Thyroid gland (tissue), 4 donors: ENCODE data around the gene HES7.

ENCODE experiments used
- POLR2A ChIP-seq, 2 donors: fragments of 450-650 bp; IDR thresholded peaks; one replicate each; pipeline ENCODE4 v1.6.1; 2017; ENCODE audit warnings: antibody characterized with exemption in 2 of 2, mild to moderate bottlenecking in 2 of 2, moderate library complexity in 1 of 2
- TF ChIP-seq, protein P1 (sequence below), 6 experiments: fragments of 200-600 bp in 3 of 6; fragments of 450-650 bp in 3 of 6; sonication (generic) in 3 of 6; IDR thresholded peaks; one replicate each; pipeline ENCODE4 v1.5.1; 2016 to 2019; ENCODE audit warnings: antibody characterized with exemption in 6 of 6, mild to moderate bottlenecking in 2 of 6, inconsistent platforms in 1 of 6, moderate library complexity in 1 of 6

GRCh38 chr17:8104911-8105310 lies 19.0 kb downstream of the HES7 start:
- TF ChIP-seq, protein P1, sequence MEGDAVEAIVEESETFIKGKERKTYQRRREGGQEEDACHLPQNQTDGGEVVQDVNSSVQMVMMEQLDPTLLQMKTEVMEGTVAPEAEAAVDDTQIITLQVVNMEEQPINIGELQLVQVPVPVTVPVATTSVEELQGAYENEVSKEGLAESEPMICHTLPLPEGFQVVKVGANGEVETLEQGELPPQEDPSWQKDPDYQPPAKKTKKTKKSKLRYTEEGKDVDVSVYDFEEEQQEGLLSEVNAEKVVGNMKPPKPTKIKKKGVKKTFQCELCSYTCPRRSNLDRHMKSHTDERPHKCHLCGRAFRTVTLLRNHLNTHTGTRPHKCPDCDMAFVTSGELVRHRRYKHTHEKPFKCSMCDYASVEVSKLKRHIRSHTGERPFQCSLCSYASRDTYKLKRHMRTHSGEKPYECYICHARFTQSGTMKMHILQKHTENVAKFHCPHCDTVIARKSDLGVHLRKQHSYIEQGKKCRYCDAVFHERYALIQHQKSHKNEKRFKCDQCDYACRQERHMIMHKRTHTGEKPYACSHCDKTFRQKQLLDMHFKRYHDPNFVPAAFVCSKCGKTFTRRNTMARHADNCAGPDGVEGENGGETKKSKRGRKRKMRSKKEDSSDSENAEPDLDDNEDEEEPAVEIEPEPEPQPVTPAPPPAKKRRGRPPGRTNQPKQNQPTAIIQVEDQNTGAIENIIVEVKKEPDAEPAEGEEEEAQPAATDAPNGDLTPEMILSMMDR (IDR thresholded peaks at IDR 0.05): no peak
- TF ChIP-seq POLR2A (IDR thresholded peaks at IDR 0.05): no peak
